ENCODE data around the gene SPAG8.

SPAG8 gene

DNA sequence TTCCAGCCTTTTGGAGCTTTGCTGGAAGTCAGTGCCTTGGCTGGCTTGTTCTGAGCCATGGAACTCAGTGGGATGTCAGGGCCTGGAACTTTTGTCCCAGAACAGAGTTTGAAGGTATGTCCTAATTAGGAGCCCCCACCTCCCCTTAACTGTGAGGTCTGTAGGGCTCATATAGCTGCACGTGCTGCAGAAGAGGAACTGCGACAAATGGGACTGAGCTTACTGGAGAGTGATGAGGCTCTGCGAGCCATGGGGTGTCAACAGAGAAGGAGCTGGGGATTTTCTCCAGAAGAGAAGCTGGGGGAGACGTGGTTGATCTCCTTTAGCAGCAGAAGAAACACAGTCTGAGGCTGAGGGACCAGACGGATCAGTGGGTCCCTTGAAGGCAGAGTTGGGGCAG is 27.9 kb upstream of the SPAG8 start:
- no peak for DNase-seq (ENCODE audit: low spot score)
- in situ Hi-C loops (cut with MboI; ENCODE audit: low sequenced_read_pairs, unreplicated experiment) = no loop called here
- TF ChIP-seq, protein P1, sequence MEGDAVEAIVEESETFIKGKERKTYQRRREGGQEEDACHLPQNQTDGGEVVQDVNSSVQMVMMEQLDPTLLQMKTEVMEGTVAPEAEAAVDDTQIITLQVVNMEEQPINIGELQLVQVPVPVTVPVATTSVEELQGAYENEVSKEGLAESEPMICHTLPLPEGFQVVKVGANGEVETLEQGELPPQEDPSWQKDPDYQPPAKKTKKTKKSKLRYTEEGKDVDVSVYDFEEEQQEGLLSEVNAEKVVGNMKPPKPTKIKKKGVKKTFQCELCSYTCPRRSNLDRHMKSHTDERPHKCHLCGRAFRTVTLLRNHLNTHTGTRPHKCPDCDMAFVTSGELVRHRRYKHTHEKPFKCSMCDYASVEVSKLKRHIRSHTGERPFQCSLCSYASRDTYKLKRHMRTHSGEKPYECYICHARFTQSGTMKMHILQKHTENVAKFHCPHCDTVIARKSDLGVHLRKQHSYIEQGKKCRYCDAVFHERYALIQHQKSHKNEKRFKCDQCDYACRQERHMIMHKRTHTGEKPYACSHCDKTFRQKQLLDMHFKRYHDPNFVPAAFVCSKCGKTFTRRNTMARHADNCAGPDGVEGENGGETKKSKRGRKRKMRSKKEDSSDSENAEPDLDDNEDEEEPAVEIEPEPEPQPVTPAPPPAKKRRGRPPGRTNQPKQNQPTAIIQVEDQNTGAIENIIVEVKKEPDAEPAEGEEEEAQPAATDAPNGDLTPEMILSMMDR (IDR thresholded peaks at IDR 0.05; ENCODE audit: borderline replicate concordance, control extremely low read depth, extremely low read depth, insufficient read depth, missing control alignments) = no peak

DNA sequence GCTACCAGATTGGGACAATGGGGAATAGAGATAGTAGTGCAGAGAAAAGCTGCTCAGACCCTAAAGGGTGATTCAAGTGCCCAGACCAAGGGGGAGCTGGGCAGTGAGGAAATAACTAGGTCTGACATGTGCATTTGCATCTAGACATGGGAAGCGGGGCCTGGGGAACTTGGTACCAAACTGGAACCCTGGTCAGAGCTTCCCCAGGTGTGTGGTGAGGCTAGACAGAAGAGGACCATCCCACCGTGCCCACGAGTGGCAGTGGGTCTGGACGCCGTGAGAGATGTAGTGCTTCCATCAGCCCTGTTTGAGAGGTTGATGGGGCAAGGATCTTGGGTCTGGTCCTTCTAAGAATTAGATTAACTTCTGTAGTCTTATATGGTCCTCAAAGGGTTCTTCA is 24.5 kb upstream of the SPAG8 start:
- TF ChIP-seq, protein P1 (IDR thresholded peaks at IDR 0.05; ENCODE audit: borderline replicate concordance, control extremely low read depth, extremely low read depth, insufficient read depth, missing control alignments) = no peak
- DNase-seq (ENCODE audit: low spot score) = no peak
- in situ Hi-C loops (cut with MboI; ENCODE audit: low sequenced_read_pairs, unreplicated experiment) = no loop called here

DNA sequence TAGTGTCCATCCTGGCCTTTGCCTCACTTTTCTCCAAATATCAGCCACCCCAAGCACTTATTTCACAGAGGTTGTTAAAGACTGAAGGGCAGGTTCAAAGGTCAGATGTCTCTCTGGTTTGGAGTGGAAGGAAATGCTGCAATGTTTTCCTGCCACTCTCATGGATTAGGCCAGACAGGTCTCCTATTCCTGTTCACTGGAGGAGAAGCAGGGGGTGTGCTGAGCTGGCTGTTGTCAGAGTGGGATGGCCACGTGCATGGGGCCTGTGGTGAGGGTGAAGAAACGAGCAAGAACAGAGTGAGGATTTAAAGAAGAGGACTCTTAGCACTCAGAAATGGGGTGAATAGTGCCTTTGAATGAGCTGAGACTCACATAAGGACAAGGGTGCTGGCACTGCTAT is 23.7 kb upstream of the SPAG8 start:
- no peak for DNase-seq (ENCODE audit: low spot score)
- in situ Hi-C loops (cut with MboI; ENCODE audit: low sequenced_read_pairs, unreplicated experiment) = no loop called here
- TF ChIP-seq, protein P1 (IDR thresholded peaks at IDR 0.05; ENCODE audit: borderline replicate concordance, control extremely low read depth, extremely low read depth, insufficient read depth, missing control alignments) = no peak

DNA sequence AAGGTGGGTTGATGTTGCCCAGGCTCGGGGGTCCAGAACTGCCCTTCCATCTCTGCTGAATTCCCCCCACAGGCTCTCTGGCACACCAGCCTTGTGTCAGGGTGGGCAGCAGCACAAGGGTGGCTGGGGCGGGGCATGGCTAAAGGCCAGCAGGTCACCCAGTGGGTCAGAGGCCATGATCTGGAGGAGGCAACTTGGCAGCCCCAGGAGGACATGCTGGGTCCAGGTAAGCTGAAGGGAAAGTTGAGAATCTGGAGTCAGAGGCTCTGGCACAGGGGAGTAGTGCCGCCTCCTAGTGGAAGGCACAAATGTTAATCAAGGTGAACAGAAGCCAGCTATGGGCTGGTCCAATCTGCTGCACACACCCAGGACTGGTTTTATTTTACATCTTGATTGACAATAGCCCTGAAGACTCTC is 23.2 kb upstream of the SPAG8 start:
- in situ Hi-C loops (cut with MboI; ENCODE audit: low sequenced_read_pairs, unreplicated experiment) = no loop called here

DNA sequence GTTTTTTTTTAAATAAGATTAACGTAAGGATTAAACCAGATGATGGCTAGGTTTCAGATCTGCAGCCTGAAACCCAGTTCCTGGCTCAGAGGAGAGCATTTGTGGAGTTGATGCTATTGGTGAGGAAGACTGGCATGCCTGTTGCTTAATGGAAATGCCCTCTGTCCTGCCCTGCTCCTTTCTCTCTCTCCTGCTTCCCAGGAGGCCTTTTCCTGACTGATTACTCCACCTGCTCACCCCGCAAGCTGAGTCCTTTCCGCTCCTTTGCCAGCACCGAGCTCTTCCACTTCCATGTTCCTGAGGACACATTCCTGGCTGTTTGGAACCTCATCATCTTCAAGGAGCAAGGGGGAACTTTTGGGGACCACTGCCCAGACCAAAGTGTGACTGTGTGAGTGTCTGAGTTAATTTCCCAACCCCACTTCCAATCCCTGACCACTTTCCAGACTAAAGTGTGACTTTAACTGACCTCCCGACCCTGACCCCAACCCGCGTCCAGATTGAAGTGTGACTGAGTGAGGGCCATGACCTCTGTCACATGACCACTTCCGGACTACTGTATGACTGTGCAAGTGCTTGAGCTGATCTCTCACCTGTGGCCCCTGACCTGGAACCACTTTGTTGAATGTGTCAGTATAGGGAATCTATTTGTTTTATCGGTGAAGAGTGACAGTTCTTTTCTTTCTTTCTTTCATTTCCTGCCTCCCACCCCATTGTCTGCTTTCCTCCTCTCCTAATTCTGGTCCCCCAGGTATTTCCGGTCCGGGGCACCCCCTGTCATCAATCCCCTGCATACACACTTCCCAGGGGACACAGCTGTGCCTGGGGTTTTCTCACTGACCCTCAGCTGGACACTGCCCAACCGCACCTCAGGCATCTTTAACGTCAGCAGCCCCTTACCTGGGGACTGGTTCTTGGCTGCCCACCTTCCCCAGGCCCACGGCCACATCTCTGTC is 22.5 kb upstream of the SPAG8 start:
- in situ Hi-C loops (cut with MboI; ENCODE audit: low sequenced_read_pairs, unreplicated experiment) = no loop called here
- TF ChIP-seq, protein P1 (IDR thresholded peaks at IDR 0.05; ENCODE audit: borderline replicate concordance, control extremely low read depth, extremely low read depth, insufficient read depth, missing control alignments) = no peak
- DNase-seq (ENCODE audit: low spot score) = no peak

More for the DNA sequence above, 23.2 kb upstream of the SPAG8 start:
- DNase-seq (ENCODE audit: low spot score) = no peak
- TF ChIP-seq, protein P1 (IDR thresholded peaks at IDR 0.05; ENCODE audit: borderline replicate concordance, control extremely low read depth, extremely low read depth, insufficient read depth, missing control alignments) = no peak

DNA sequence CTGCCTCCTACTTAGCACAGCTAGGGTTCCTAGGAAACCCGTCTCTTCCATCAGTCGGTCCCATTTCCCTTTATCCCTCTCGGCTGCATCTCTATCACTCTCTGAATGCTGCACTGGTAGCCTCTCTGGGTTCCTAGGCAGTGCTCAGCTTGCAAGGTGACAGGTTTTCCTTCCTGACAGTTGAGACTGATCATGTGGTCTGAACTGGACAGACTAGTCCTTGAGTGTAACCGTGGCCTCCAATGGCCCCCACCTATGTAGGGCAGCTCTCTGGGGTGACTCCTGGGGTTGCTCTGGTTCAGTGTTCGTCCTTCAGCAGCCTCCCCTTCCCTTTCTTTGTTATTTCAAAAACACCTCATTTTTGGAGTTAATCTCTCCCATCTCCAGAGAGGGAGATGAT is 20.8 kb upstream of the SPAG8 start:
- in situ Hi-C loops (cut with MboI; ENCODE audit: low sequenced_read_pairs, unreplicated experiment) = no loop called here
- TF ChIP-seq, protein P1 (IDR thresholded peaks at IDR 0.05; ENCODE audit: borderline replicate concordance, control extremely low read depth, extremely low read depth, insufficient read depth, missing control alignments) = no peak
- DNase-seq (ENCODE audit: low spot score) = no peak

Data from GM13976 (cell line).